ENCODE measurements around the gene SCG5. TPM values are rescaled to one million over a fixed set of nuclear protein-coding genes. Genes with fewer than 3 reads are reported as not detected.

Gene SCG5
- polyA plus RNA-seq, 1 experiment: 9.4 TPM

- Histone ChIP-seq H3K36me3 (ENCODE audit: control insufficient read depth, insufficient read depth, low read length) (peaks cover 6% of the 10 kb centered on the region), H3K27me3 (ENCODE audit: control insufficient read depth, insufficient read depth, low read length) (no peaks in the 10 kb centered on the region), H3K4me3 (ENCODE audit: low read depth, low read length) (no peak overlapping the region)
- POLR2A ChIA-PET: interaction anchor here (0.6 kb wide), 1 partner anchor 21 kb away, joined by 3 read pairs; no protein-coding TSS in a partner anchor
- CTCF ChIA-PET: interaction anchor here (1.0 to 1.8 kb wide), 4 partner anchors 61 to 274 kb away, joined by 3 to 5 read pairs (median 4); no protein-coding TSS in a partner anchor
- TF ChIP-seq CTCF (IDR thresholded peaks at IDR 0.05; ENCODE audit: insufficient read depth, low read depth, low read length): no peak
- no peak for DNase-seq (ENCODE audit: low read depth)
These were observed 81.8 kb downstream of the SCG5 start for GRCh38 chr15:32723171-32723948.

GRCh38 chr15:32729700-32730395, 88.3 kb downstream of the SCG5 start:
- H3K36me3 ChIP-seq (ENCODE audit: control insufficient read depth, insufficient read depth, low read length): peaks cover 21% of the 10 kb centered on the region
- ChIA-PET POLR2A (no interaction called here), CTCF (no interaction called here)
- DNase-seq (ENCODE audit: low read depth): no peak
- TF ChIP-seq CTCF (IDR thresholded peaks at IDR 0.05; ENCODE audit: insufficient read depth, low read depth, low read length): no peak
- no peak overlapping the region for H3K4me3 ChIP-seq (ENCODE audit: low read depth, low read length)
- H3K27me3 ChIP-seq (ENCODE audit: control insufficient read depth, insufficient read depth, low read length): no peaks in the 10 kb centered on the region

GRCh38 chr15:32730677-32731654, 89.5 kb downstream of the SCG5 start:
- H3K36me3 ChIP-seq (ENCODE audit: control insufficient read depth, insufficient read depth, low read length): peaks cover 26% of the 10 kb centered on the region
- CTCF ChIA-PET: no interaction called here
- no peak for TF ChIP-seq CTCF (IDR thresholded peaks at IDR 0.05; ENCODE audit: insufficient read depth, low read depth, low read length)
- H3K4me3 ChIP-seq (ENCODE audit: low read depth, low read length): no peak overlapping the region
- H3K27me3 ChIP-seq (ENCODE audit: control insufficient read depth, insufficient read depth, low read length): no peaks in the 10 kb centered on the region
- DNase-seq (ENCODE audit: low read depth): no peak
- POLR2A ChIA-PET: no interaction called here

- Histone ChIP-seq H3K4me3 (ENCODE audit: low read depth, low read length) (no peak overlapping the region), H3K27me3 (ENCODE audit: control insufficient read depth, insufficient read depth, low read length) (no peaks in the 10 kb centered on the region), H3K36me3 (ENCODE audit: control insufficient read depth, insufficient read depth, low read length) (peaks cover 26% of the 10 kb centered on the region)
- POLR2A ChIA-PET: no interaction called here
- no peak for DNase-seq (ENCODE audit: low read depth)
- CTCF ChIA-PET: interaction anchor here (0.9 kb wide), 1 partner anchor 58 kb away, joined by 3 read pairs; no protein-coding TSS in a partner anchor
- no peak for TF ChIP-seq CTCF (IDR thresholded peaks at IDR 0.05; ENCODE audit: insufficient read depth, low read depth, low read length)
These were observed 91.2 kb downstream of the SCG5 start for GRCh38 chr15:32732574-32733157.
